Forelimb muscle (tissue), 1 donor: ENCODE results near the gene CIC. TPM values are rescaled to one million over a fixed set of nuclear protein-coding genes. Genes with fewer than 3 reads are reported as not detected.

Experiments
- DNase-seq: peaks from one replicate; pipeline ENCODE4 v3.0.0-alpha.2; 2013; ENCODE audit warnings: low read depth
- polyA plus RNA-seq: library from polyadenylated mRNA; unstranded; fragments of 120-200 nt; gene quantifications from one replicate; pipeline ENCODE4 v1.2.1, GENCODE V29; 2013; ENCODE audit not compliant: insufficient read length

The CIC gene
- polyA plus RNA-seq = 34.2 TPM

GRCh38 chr19:42268704-42269477 lies at the start of gene CIC:
Gene CIC (plus strand): TSS chr19:42269252. CDS start chr19:42271784, 2,532 bp downstream.
- peak; percentile 100 for DNase-seq

- peak; percentile 96 for DNase-seq
Measured at GRCh38 chr19:42219812-42220750, 49.0 kb upstream of the CIC start, which contains the start of gene ZNF526. Gene ZNF526 (plus strand): TSS chr19:42220312. CDS start chr19:42224404, 4,092 bp downstream.

GRCh38 chr19:42220751-42221097 lies 48.3 kb upstream of the CIC start:
- DNase-seq = no peak

- DNase-seq = no peak
Measured at GRCh38 chr19:42224940-42225717, 43.9 kb upstream of the CIC start.

- no peak for DNase-seq
Measured at GRCh38 chr19:42225718-42226292, 43.2 kb upstream of the CIC start.

- no peak for DNase-seq
Measured at GRCh38 chr19:42226886-42227285, 42.2 kb upstream of the CIC start.

- DNase-seq = no peak
Measured at GRCh38 chr19:42228641-42229040, 40.4 kb upstream of the CIC start.

GRCh38 chr19:42229301-42229854 lies 39.7 kb upstream of the CIC start:
- DNase-seq = no peak

GRCh38 chr19:42229855-42230351 lies 39.1 kb upstream of the CIC start:
- no peak for DNase-seq

- no peak for DNase-seq
Measured at GRCh38 chr19:42230571-42230970, 38.5 kb upstream of the CIC start.

GRCh38 chr19:42232435-42232834 lies 36.6 kb upstream of the CIC start:
- no peak for DNase-seq

- no peak for DNase-seq
Measured at GRCh38 chr19:42233106-42233505, 35.9 kb upstream of the CIC start.

- no peak for DNase-seq
Measured at GRCh38 chr19:42233678-42234292, 35.3 kb upstream of the CIC start.

GRCh38 chr19:42234364-42234763 lies 34.7 kb upstream of the CIC start:
- no peak for DNase-seq

- DNase-seq = no peak
Measured at GRCh38 chr19:42235181-42235580, 33.9 kb upstream of the CIC start.

GRCh38 chr19:42239544-42240220 lies 29.4 kb upstream of the CIC start:
- DNase-seq = no peak

- no peak for DNase-seq
Measured at GRCh38 chr19:42241279-42241678, 27.8 kb upstream of the CIC start.

- DNase-seq = no peak
Measured at GRCh38 chr19:42242069-42242511, 27.0 kb upstream of the CIC start.

GRCh38 chr19:42242512-42243409 lies 26.3 kb upstream of the CIC start, which contains the start of gene GSK3A:
Gene GSK3A (minus strand): TSS chr19:42242602. CDS start chr19:42242465, 137 bp downstream.
- DNase-seq = peak; percentile 99
